ENCODE measurements around the gene AKT1S1. TPM values are rescaled to one million over a fixed set of nuclear protein-coding genes. Genes with fewer than 3 reads are reported as not detected.

Gene AKT1S1
- total and polyA plus RNA-seq, 2 experiments from 2014 or later, result 15.6 to 74.5 TPM

DNA sequence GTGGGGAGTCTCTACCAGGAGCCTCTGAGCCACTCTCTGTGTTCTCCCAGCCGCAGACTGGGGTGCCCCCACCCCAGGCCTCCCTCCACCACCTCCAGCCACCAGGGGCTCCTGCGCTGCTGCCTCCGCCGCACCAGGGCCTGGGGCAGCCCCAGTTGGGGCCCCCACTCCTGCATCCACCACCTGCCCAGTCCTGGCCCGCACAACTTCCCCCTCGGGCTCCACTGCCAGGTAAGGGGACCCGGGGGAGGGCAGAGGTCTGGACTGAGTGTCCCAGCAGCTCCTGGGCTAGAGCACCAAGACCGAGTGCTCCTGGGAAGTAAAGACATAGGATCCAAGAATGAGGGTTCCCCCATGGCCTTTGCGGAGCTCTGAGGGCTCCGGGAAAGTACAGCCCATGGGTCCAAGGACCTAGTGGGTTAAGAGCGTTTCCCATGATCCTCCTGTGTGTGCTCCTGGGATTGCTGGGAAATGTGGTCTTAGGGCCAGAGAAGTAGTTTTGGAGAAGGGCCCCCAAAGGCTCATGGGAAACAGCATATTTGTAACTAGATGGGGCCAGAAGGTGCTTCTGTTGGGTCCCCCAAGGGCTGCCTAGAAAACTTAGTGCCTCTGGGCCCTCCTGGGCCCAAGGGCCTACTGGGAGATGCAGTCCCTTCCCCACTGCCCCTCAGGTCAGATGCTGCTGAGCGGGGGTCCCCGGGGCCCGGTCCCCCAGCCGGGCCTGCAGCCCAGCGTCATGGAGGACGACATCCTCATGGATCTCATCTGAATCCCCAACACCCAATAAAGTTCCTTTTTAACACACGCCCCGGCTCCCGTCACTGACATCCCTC is 40.8 kb downstream of the AKT1S1 start:
- H3K9me3 ChIP-seq (ENCODE audit: low read depth), result no peaks in the 10 kb centered on the region
- no peak overlapping the region for H3K4me2 ChIP-seq
- H3K4me1 ChIP-seq (ENCODE audit: insufficient read depth), result no peaks in the 10 kb centered on the region
- no peaks in the 10 kb centered on the region for H3K79me2 ChIP-seq
- H3K27me3 ChIP-seq, result no peaks in the 10 kb centered on the region
- no peak for TF ChIP-seq EZH2phosphoT487 (IDR thresholded peaks at IDR 0.05; ENCODE audit: low read depth, severe bottlenecking, unreplicated experiment)
- TF ChIP-seq, protein P1, sequence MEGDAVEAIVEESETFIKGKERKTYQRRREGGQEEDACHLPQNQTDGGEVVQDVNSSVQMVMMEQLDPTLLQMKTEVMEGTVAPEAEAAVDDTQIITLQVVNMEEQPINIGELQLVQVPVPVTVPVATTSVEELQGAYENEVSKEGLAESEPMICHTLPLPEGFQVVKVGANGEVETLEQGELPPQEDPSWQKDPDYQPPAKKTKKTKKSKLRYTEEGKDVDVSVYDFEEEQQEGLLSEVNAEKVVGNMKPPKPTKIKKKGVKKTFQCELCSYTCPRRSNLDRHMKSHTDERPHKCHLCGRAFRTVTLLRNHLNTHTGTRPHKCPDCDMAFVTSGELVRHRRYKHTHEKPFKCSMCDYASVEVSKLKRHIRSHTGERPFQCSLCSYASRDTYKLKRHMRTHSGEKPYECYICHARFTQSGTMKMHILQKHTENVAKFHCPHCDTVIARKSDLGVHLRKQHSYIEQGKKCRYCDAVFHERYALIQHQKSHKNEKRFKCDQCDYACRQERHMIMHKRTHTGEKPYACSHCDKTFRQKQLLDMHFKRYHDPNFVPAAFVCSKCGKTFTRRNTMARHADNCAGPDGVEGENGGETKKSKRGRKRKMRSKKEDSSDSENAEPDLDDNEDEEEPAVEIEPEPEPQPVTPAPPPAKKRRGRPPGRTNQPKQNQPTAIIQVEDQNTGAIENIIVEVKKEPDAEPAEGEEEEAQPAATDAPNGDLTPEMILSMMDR (IDR thresholded peaks at IDR 0.05; ENCODE audit: poor library complexity), result no peak
- TF ChIP-seq EZH2 (IDR thresholded peaks at IDR 0.05; ENCODE audit: borderline replicate concordance), result no peak
- H3K9me2 ChIP-seq (replicated peaks; ENCODE audit: insufficient read depth), result no peaks in the 10 kb centered on the region
- DNase-seq (ENCODE audit: low spot score), result no peak
- no peaks in the 10 kb centered on the region for H3K36me3 ChIP-seq (replicated peaks; ENCODE audit: insufficient read depth, low read depth)
- H3K27ac ChIP-seq, result no peak overlapping the region
- H3K4me3 ChIP-seq, result no peak overlapping the region
- no peaks in the 10 kb centered on the region for H4K20me1 ChIP-seq (ENCODE audit: insufficient read depth, poor library complexity, severe bottlenecking)
- H2AFZ ChIP-seq, result no peak overlapping the region
- 93% methylated on average over 16 of the region's 20 CpGs for WGBS (ENCODE audit: low lambda C conversion rate, missing lambda C conversion rate)

DNA sequence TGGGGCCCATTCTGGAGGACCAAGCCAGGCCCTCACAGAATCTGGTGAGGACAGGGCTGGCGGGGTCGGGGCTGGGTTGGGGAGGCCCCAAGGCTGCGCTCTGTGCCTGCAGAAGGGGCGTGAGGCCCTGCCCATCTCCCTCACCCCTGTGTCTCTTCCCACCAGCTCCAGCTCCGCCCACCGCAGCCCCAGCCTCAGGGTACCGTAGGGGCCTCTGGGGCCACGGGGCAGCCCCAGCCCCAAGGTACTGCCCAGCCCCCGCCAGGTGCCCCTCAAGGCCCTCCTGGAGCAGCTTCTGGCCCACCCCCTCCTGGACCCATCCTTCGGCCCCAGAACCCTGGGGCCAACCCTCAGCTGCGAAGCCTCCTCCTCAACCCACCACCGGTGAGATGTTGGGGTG is 41.6 kb downstream of the AKT1S1 start:
- no peaks in the 10 kb centered on the region for H3K79me2 ChIP-seq
- H3K27ac ChIP-seq, result no peak overlapping the region
- H3K4me1 ChIP-seq (ENCODE audit: insufficient read depth), result no peaks in the 10 kb centered on the region
- no peaks in the 10 kb centered on the region for H3K9me2 ChIP-seq (replicated peaks; ENCODE audit: insufficient read depth)
- no peak overlapping the region for H3K4me3 ChIP-seq
- no peak overlapping the region for H3K4me2 ChIP-seq
- H4K20me1 ChIP-seq (ENCODE audit: insufficient read depth, poor library complexity, severe bottlenecking), result no peaks in the 10 kb centered on the region
- H3K9me3 ChIP-seq (ENCODE audit: low read depth), result no peaks in the 10 kb centered on the region
- H3K36me3 ChIP-seq (replicated peaks; ENCODE audit: insufficient read depth, low read depth), result no peaks in the 10 kb centered on the region
- TF ChIP-seq EZH2 (IDR thresholded peaks at IDR 0.05; ENCODE audit: borderline replicate concordance), result no peak
- TF ChIP-seq, protein P1 (IDR thresholded peaks at IDR 0.05; ENCODE audit: poor library complexity), result no peak
- no peak for TF ChIP-seq EZH2phosphoT487 (IDR thresholded peaks at IDR 0.05; ENCODE audit: low read depth, severe bottlenecking, unreplicated experiment)
- no peak for DNase-seq (ENCODE audit: low spot score)
- no peaks in the 10 kb centered on the region for H3K27me3 ChIP-seq
- H2AFZ ChIP-seq, result no peak overlapping the region
- WGBS (ENCODE audit: low lambda C conversion rate, missing lambda C conversion rate), result 88% methylated on average over 4 of the region's 12 CpGs

DNA sequence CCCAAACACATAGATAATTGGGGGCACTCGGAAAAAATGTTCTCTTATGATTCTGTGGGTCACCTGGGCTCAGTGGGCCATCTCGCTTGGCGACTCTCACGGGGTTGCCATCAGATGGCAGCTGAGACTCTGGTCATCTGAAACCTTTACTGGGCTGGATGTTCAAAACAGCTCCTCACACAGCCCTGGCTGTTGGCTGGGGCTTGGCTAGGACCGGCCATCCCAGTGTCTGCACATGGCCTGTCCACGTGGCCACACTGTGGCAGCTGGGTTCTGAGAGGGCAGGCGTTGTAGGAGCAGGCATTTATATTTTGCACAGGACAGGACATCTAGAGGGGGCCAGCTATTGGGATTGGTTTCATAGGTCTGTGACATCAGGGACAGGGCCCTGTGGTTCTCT is 43.6 kb downstream of the AKT1S1 start:
- no peaks in the 10 kb centered on the region for H3K79me2 ChIP-seq
- no peak overlapping the region for H3K4me2 ChIP-seq
- H3K27ac ChIP-seq, result no peak overlapping the region
- no peaks in the 10 kb centered on the region for H4K20me1 ChIP-seq (ENCODE audit: insufficient read depth, poor library complexity, severe bottlenecking)
- H3K27me3 ChIP-seq, result no peaks in the 10 kb centered on the region
- TF ChIP-seq EZH2 (IDR thresholded peaks at IDR 0.05; ENCODE audit: borderline replicate concordance) (no peak), EZH2phosphoT487 (IDR thresholded peaks at IDR 0.05; ENCODE audit: low read depth, severe bottlenecking, unreplicated experiment) (no peak)
- TF ChIP-seq, protein P1 (IDR thresholded peaks at IDR 0.05; ENCODE audit: poor library complexity), result no peak
- no peaks in the 10 kb centered on the region for H3K9me2 ChIP-seq (replicated peaks; ENCODE audit: insufficient read depth)
- WGBS (ENCODE audit: low lambda C conversion rate, missing lambda C conversion rate), result 94% methylated on average over 7 of the region's 7 CpGs
- H3K4me3 ChIP-seq, result no peak overlapping the region
- no peaks in the 10 kb centered on the region for H3K36me3 ChIP-seq (replicated peaks; ENCODE audit: insufficient read depth, low read depth)
- no peaks in the 10 kb centered on the region for H3K9me3 ChIP-seq (ENCODE audit: low read depth)
- H3K4me1 ChIP-seq (ENCODE audit: insufficient read depth), result no peaks in the 10 kb centered on the region
- H2AFZ ChIP-seq, result no peak overlapping the region
- no peak for DNase-seq (ENCODE audit: low spot score)
